Inferior parietal cortex (tissue), 1 donor: ENCODE measurements around the gene ADTRP.
"Not testable (repeated sequence)": the region's sequence is repeated elsewhere in the genome, so short reads cannot be mapped to it uniquely, and the experiment has no call there.

Experiments
- DNase-seq: peaks from one replicate; pipeline ENCODE4 v3.0.0-alpha.2; 2016; ENCODE audit errors: extremely low spot score

Gene ADTRP

DNA sequence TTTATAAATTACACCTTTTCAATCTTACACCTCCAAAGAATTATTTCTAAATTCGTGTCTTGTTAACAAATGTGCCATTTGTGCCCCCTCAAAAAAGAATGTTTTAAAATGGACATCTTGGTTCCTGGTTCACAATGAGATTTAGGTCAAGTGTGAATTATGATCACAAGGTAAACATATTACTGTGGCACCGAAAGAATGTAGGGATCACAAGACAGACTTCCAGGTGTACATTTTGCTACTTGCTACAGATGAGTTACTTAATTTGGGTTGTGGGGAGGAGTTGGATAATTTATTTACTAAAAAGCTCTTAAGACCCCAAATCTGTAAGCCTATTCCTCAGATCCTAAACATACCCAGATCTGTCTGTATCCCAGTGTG is 25.0 kb upstream of the ADTRP start:
- DNase-seq, result no peak

DNA sequence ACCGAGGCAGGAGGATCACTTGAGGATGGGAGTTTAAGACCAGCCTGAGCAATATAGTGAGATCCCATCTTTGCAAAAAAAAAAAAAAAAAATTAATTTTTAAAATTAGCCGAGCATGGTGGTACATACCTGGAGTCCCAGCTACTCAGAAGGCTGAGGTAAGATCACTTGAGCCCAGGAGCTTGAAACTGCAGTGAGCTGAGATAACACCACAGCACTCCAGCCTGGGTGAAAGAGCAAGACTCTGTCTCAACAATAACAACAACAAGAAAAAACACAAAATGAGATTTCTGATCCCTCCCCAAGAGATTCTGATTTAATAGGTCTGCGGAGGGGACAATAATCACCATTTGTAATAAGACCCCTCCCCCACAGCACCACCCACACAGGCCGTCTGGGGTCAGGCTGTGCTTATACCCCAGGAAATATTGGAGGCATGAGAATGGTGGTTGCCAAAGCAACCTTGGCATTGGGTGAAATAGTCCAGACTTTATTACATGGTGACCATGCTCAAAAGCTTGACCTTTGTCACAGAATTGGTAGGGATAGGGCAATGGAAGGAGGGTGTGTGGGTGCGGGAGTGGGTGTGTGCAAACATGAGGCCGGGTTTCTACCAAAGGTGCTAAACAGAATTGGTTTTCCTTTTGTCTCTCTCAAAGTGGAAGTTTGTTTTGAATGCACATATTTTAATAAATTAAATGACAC is 24.4 kb upstream of the ADTRP start:
- no peak for DNase-seq

DNA sequence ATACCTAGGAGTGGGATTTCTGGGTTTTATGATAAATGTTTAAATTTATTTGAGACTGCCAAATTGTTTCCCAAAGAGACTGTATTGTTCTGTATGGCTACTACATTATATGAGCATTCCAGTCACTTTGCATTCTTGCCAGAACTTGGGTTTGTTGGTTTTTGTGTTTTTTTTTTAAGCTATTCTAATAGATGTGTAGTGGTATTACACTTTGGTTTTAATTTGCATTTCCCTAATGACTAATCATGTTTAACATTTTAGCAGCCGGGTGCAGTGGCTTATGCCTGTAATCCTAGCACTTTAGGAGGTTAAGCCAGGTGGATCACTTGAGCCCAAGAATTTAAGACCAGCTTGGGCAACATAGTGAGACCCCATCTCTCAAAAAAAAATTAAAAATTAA is 21.9 kb upstream of the ADTRP start:
- not testable (repeated sequence) for DNase-seq

DNA sequence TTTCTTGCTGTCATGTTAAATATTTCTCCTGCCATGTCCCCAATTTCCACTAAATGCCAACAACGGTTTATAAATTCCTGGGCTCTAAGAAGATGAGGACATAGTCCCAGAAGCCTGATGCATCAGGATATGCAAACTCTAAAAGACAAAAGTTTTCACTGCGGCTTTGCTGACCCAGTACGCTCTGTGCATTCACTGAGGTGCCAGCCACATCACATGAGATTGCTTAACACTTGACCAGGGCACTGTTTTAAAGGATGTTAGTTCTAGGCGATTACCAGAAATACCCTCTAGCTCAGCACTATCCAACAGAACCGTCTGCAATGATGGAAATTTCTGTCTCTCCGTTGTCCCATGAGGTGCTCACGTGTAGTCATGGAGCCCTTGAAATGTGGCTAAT is 19.9 kb upstream of the ADTRP start:
- no peak for DNase-seq

DNA sequence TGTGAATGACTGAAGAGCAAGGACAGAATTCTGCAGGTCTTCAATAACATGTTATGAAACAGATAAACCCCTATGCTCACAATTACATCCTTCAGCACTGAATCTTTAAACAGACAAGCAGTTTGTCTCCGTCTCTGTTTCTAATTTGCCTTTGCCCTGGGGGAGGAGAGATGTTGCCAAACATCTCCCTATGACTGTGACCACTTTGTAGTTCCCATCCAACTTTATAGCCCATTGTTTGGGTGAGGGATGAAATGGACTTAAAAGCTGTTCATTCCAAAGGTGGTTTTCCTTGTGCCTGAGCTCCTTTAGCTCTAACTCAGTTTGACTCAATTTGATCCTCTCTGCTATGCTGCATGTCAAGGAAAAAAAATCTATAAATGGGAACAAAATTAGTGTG is 19.5 kb upstream of the ADTRP start:
- DNase-seq, result no peak

DNA sequence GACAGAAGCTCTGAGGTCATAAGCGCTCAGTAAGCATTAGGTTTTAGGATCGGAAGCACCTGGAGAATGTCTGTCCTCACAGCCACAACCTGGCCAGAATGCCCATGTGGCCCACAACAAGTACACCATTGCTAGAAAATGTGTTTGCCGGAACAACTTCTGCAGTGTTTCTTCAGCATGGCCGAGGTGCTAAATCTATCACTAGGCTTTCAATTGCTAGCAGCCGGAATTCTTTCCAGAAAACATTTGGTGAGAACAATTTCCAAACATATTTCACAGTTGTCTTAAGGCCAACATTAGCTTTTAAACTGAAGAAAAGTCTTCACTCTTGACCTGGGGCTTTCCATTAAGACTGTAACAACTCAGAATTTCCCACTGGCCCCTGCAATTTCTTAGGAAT is 18.2 kb upstream of the ADTRP start:
- DNase-seq, result no peak

DNA sequence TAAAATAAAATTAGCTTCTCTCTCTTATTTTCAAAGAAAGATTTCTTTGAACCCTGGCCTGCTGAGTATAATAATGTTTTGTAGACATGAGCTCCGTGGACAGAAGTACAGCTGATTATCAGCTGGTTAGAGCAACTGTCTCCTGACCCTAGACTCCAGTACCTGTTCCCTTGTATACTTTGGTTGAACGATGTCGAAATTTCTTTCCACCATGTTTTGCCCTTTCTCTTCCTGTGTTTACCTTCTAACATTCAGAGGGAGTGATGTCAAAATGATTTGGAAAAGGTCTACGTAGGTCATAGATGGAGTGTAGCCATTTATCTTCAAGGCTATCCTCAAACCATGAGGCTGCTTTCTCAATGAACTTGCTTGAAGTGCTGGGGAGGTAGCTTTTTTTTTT is 16.8 kb upstream of the ADTRP start:
- DNase-seq, result no peak

DNA sequence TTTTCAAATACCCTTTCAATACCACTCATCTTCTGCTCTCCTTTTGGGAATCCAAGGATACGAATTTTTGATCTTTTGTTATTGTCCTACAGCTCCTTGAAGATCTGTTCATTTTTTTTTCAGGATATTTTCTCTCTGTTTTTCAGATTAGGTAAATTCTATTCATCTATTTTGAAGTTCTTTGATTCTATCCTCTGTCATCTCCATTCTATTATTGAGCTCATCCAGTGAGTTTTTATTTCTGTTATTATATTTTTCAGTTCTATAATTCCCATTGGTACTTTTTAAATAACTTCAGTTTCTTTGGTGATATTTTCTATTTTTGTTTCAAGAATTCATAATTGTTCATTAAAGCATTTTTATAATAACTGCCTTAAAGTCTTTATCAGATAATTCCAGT is 14.7 kb upstream of the ADTRP start:
- DNase-seq, result no peak

DNA sequence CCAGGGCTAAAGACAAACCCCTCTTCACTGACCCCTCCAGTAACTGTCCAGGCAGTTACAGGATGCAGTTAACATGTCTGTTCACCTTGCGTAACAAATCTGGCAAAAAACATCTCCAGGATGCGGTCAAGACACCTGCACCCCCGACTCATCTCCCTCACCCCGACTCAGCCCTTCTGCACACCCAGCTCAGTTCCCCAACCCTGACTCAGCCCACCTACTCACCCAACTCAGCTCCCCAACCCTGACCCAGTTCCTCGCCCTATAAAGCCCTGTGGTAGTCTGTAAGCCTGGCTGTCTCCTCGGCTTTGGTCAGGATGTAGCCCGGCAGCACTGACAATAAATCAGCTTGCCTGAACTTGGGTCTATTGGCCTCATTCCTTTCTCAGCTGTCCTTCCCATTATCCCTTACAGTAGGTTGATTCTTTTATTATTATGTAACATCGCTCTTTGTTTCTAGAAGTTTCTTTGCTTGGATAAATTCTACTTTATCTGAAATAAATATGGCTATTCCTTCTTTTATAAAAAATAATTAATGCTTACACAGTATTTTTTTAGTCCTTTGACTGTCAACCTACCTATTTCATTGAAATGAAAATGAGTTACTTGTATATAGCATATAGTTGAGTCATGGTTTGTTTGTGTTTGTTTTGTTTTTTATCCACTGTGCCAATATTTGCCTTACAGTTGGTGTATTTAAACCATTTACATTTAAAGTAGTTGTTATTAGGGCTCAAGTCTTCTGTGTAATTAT is 12.9 kb upstream of the ADTRP start:
- no peak for DNase-seq

DNA sequence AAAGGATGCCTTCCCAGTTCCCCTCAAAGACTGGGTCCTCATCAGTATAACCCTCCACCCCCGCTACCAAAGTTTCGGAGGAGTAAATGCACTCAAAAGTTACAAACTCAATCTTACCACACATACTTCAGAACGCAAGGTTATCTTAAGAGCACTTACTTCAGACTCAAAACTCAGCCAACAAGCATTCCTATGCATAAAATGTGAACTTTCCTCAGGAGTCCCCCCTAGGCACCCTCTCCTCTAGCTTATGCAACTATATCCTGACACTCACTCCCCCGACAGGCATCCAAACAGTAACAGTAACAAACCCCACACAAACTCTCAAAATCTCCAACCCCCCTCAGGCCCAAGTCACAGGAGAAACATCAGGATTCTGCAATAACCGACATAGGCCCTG is 11.1 kb upstream of the ADTRP start:
- DNase-seq, result no peak

DNA sequence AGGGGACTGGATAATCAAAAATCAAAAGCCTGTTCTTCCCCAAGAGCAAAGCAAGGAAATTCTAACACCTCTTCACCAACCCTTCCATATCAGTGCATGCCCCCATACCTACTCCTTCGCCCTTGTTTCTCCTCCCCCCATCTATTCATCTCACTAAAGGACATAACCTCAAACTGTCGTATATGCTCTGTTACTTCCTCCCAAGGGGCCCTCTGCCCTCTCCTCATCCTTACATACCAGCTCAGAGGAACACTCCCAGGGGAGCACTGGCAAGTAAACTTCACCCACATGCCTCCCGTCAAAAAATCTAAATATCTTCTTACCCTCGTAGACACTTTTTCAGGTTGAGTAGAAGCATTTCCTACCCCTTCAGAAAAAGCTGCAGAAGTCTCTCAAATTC is 9.4 kb upstream of the ADTRP start:
- no peak for DNase-seq

DNA sequence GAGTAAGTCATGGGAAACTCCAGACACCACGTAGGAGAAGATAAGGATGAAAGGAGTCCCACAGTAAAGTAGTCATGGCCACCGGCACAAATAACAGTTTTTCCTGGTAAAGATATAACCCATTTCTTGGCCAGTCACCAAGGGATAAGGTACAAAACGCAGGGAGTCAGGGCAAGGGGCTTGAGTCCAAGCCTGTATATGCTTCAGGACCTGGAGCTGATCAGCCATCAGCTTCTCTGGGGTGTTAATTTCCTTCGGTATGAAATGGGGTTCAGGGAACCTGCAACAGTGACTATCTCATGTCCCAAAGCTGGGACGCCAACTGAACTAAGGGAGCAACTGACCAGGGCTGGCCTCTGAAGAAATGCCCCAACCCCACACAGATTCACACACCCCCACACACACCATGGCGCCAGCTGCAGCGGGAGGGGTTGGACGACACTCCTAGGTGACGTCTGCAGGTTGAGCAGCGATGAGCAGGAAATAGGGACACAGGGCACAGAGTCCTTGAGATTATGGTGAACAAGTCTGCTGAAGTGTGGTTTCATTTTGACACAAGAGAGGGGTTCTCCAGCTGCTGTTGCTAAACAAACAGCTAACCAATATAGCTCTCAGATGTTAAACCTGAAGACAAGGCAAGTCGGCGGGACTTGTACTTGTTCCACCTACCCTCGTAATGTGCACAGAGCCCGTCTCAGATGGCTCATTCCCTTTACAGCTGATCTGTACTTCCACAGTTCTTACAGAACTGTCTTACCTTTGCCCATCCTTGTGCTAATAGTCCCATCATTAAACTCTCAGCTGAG is 7.4 kb upstream of the ADTRP start:
- DNase-seq, result no peak

DNA sequence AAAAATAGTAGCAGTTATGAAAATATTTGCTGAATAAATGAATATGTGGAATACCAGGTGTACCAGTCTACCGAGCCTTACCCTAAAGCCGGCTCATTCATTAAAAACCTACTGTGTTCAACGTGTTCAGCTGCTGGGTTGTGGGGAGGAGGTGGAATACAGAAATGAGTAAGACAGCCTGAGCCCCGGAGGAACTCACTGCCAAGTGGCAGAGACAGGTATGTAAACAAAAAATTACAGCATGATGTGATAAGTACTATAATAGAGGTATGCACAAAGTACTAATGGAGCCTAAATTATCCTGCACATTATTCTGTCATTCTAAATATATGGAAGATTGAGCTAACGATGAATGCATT is 6.8 kb upstream of the ADTRP start:
- no peak for DNase-seq

DNA sequence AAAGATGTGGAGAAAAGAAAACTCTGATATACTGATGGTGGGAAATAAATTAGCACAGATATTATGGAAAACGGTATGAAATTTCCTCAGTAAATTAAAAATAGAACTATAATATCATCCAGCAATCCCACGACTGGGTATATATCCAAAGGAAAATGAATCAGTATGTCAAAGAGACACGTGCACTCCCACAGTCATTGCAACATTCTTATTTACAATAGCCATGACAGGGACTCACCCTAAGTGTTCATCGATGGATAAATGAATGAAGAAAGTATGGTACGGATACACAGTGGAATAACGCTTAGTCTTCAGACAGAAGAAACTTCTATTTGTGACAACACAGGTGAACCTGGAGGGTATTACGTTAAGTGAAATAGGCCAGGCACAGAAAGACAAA is 5.7 kb upstream of the ADTRP start:
- no peak for DNase-seq

DNA sequence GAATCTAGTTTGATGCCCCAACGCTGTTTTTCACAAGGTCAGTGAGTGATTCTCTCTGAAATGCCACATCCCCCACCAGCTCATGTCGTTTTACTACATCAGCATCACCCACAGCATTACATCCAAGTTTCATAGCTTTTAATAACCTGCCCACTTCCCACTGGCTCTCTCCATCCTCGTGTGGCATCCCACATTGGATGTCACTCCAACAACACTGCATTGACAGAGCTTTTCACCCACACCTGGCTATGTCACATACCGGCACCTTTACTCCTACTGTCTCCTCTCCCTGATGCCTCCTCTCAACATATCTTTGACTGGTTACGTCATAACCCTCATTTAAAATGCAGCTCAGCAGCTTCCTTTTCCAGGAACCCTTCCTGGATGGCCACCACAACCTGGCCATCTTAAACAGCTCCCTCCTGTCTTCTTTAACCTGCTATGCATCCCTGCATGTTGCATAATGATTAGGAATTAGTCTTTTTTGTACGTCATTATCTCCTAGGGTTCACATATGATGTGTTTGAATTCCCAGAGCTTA is 5.0 kb upstream of the ADTRP start:
- DNase-seq, result no peak

DNA sequence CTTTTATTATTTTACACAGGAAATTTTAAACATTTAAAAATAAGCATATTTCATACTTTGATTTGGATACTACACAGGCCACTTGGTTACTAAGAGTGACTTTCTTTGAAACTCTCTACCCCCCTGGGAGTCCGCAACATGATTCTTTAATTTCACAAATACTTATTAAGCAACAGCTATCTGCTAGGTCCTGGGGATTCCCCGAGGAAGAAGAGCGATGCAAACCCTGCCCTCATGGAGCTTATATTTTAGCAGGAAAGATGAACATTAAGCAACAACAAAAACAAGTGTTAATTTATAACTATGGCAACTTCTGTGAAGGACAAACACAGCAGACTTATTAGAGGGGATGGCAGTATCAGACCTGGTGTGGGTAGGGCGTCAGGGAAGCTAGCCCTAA is 3.9 kb upstream of the ADTRP start:
- DNase-seq, result no peak

DNA sequence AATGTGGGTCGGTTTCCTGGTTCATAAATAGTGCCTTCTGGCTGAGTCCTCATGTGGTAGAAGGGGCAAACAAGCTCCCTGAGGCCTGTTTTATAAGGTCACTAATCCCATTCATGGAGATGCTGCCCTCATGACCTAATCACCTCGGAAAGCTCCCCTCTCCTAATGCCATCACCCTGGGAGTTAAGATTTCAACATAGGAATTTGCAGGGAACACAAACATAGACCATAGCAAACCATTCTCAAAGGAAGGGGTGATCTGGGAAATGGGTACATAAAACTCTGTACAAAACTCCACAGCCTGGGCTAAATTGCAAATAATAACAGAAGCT is 1.5 kb upstream of the ADTRP start:
- DNase-seq, result no peak

DNA sequence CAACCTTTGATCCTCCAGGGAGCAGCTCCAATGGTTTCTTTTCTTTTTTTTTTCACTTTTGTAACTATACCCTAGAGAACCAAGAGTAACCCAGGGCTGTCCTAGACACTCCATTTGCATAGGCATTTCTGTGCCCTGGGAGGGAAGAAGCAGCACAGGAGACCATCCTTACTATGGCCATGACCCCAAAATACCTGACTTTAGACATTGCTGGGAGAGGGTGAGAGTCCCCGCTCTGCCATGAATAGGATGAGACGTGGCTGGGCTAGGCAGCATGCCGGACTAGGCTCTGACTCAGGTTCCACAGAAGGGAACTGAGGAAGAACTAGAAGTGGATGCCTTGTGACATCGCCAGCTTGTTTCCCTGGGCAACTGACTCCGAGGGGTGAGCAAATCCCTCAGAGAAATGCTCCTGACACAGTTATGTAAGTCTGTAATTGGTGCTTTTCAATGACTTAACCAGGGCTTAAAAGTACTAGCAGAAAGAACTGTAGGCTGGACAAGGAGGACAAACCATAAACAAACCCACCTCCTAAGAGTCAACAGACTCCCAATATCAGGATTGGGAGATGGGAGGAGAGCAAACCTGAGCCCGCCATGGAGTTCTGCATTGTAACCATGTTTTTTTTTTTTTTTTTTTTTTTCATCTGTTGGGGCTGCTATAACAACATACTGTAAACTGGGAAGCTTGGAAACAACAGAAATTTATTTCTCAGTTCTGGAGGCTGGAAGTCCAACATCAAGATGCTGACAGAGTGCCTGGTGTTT is 910 bp upstream of the ADTRP start:
- peak; percentile 55 for DNase-seq

DNA sequence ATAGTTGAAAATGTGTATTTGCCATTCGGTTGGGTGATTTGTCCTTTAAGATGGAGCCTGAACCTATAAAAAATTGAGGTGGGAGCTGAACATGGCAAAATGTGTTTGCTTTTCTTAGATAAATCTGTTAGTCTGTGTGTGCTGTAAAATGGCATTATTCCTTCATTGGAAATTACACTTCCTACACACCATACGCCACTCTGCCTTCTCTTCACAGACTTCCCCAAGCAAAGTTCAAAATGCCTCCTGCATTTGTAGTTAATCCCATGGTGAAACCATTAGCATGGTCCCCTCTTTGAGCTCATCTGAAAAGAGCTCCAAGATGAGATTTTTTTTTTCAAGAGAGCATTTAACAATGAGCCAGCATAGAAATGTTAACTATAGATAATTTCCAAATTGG is 567 bp downstream of the ADTRP start:
- DNase-seq, result no peak

DNA sequence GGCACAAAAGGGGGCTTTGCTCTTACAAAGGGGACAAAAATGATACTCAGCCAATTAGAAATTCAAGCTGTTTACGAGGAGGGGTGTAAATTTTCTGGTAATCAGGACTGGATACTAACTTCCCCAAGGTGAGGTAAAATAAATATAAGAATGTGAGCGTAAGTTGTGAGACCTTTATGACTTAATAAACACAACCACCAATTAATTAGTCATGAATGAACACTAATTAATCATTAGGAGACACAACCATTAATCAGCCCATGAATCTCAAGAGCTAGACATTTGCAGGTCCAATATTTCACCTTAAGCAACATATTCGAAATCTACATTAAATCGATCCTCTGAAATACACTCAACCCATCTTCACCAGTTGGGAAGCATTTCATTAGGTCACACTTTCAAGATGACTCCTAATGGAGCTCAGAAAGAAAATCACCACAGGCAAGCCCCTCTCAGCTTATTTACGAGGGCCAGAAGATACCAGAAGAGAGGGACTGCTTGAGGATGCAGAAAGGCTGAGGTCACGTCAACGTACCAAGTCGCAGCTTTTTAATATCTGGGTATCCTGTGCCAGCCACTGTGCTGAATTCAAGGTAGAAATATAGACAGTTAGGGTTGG is 2.7 kb downstream of the ADTRP start:
- DNase-seq, result no peak

DNA sequence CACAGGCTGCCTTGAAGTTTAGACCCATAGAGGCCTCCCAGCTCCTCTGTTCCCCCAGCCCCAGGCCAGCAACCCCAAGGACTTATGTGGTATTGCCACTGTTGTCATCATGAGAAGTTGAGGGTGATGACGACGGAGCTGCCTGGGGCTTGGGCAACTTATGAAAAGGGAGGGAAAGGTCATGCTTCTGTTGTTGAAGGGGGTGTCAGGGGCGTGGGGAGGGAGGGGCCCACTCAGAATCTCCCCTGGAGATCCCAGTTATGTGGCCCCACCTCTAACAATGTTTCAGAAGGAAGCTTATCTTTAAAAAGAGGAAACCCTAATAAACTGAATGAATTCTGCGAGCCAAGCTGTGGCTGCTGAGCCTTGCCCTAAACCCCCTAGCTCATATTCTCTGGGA is 4.2 kb downstream of the ADTRP start:
- no peak for DNase-seq

DNA sequence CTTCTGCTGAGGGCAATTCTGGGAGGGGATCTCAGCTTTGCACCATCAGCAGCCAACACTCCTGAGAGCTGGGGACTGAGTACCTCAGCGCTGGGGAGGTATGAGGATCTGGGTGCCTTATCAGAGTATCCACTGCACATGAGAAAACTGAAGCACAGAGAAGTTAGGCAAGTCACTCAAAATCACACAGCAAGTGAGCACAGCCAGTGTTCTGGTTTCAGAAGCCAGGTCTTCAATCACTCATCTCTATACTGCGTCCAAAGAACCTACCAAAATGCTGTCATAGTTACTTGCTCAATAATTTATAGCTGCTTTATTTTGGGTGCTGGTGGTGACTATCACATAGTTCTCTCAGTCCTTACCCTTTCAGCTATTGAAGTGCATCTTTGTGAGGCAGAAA is 5.0 kb downstream of the ADTRP start:
- no peak for DNase-seq
